ENCODE data around the gene BAX. TPM values are rescaled to one million over a fixed set of nuclear protein-coding genes. Genes with fewer than 3 reads are reported as not detected.

Gene BAX
- total RNA-seq, 1 donor from 2014 or later = 242 TPM

- intact Hi-C loops (cut with micrococcal nuclease) = no loop called here
- Mint-ChIP-seq H3K27me3 (ENCODE audit: low read depth) (no peaks in the 10 kb centered on the region), H3K4me3 (ENCODE audit: low read depth) (no peak overlapping the region), H3K27ac (no peak overlapping the region), H3K9me3 (peaks cover 16% of the 10 kb centered on the region), H3K36me3 (ENCODE audit: low read depth) (no peaks in the 10 kb centered on the region), H3K4me1 (ENCODE audit: low read depth) (no peaks in the 10 kb centered on the region)
- DNase-seq (ENCODE audit: low spot score) = no peak
These were observed 11.6 kb upstream of the BAX start for GRCh38 chr19:48943081-48943480.

GRCh38 chr19:48945415-48945814, 9.3 kb upstream of the BAX start:
- Mint-ChIP-seq H3K9me3 (peaks cover 24% of the 10 kb centered on the region), H3K4me1 (ENCODE audit: low read depth) (no peaks in the 10 kb centered on the region), H3K27ac (no peak overlapping the region), H3K4me3 (ENCODE audit: low read depth) (no peak overlapping the region), H3K36me3 (ENCODE audit: low read depth) (no peaks in the 10 kb centered on the region), H3K27me3 (ENCODE audit: low read depth) (no peaks in the 10 kb centered on the region)
- no peak for DNase-seq (ENCODE audit: low spot score)
- intact Hi-C loops (cut with micrococcal nuclease) = no loop called here

GRCh38 chr19:48945817-48946216, 8.9 kb upstream of the BAX start:
- no peaks in the 10 kb centered on the region for H3K27me3 Mint-ChIP-seq (ENCODE audit: low read depth)
- H3K9me3 Mint-ChIP-seq = peaks cover 24% of the 10 kb centered on the region
- H3K27ac Mint-ChIP-seq = no peak overlapping the region
- no peaks in the 10 kb centered on the region for H3K36me3 Mint-ChIP-seq (ENCODE audit: low read depth)
- no peak overlapping the region for H3K4me3 Mint-ChIP-seq (ENCODE audit: low read depth)
- DNase-seq (ENCODE audit: low spot score) = no peak
- no peaks in the 10 kb centered on the region for H3K4me1 Mint-ChIP-seq (ENCODE audit: low read depth)
- intact Hi-C loops (cut with micrococcal nuclease) = no loop called here

GRCh38 chr19:48946463-48947257, 8.0 kb upstream of the BAX start:
- DNase-seq (ENCODE audit: low spot score) = no peak
- Mint-ChIP-seq H3K4me1 (ENCODE audit: low read depth) (no peaks in the 10 kb centered on the region), H3K4me3 (ENCODE audit: low read depth) (no peak overlapping the region), H3K27me3 (ENCODE audit: low read depth) (no peaks in the 10 kb centered on the region), H3K9me3 (peaks cover 17% of the 10 kb centered on the region), H3K36me3 (ENCODE audit: low read depth) (no peaks in the 10 kb centered on the region), H3K27ac (no peak overlapping the region)
- intact Hi-C loops (cut with micrococcal nuclease) = no loop called here

- Mint-ChIP-seq H3K36me3 (ENCODE audit: low read depth) (no peaks in the 10 kb centered on the region), H3K4me3 (ENCODE audit: low read depth) (no peak overlapping the region), H3K27ac (no peak overlapping the region), H3K9me3 (peaks cover 17% of the 10 kb centered on the region), H3K4me1 (ENCODE audit: low read depth) (no peaks in the 10 kb centered on the region), H3K27me3 (ENCODE audit: low read depth) (no peaks in the 10 kb centered on the region)
- intact Hi-C loops (cut with micrococcal nuclease) = no loop called here
- no peak for DNase-seq (ENCODE audit: low spot score)
These were observed 7.5 kb upstream of the BAX start for GRCh38 chr19:48947258-48947542.

- Mint-ChIP-seq H3K9me3 (peaks cover 17% of the 10 kb centered on the region), H3K4me1 (ENCODE audit: low read depth) (peaks cover 5% of the 10 kb centered on the region), H3K27ac (no peak overlapping the region), H3K27me3 (ENCODE audit: low read depth) (no peaks in the 10 kb centered on the region), H3K4me3 (ENCODE audit: low read depth) (no peak overlapping the region), H3K36me3 (ENCODE audit: low read depth) (peaks cover under 1% of the 10 kb centered on the region)
- intact Hi-C loops (cut with micrococcal nuclease) = no loop called here
- no peak for DNase-seq (ENCODE audit: low spot score)
These were observed 4.5 kb upstream of the BAX start for GRCh38 chr19:48950159-48950558.

GRCh38 chr19:48950830-48951519, 3.7 kb upstream of the BAX start:
- Mint-ChIP-seq H3K36me3 (ENCODE audit: low read depth) (peaks cover 8% of the 10 kb centered on the region), H3K27ac (no peak overlapping the region), H3K4me1 (ENCODE audit: low read depth) (peaks cover 8% of the 10 kb centered on the region), H3K27me3 (ENCODE audit: low read depth) (no peaks in the 10 kb centered on the region), H3K9me3 (peaks cover 17% of the 10 kb centered on the region), H3K4me3 (ENCODE audit: low read depth) (no peak overlapping the region)
- DNase-seq (ENCODE audit: low spot score) = no peak
- intact Hi-C loops (cut with micrococcal nuclease) = no loop called here

- no peaks in the 10 kb centered on the region for H3K27me3 Mint-ChIP-seq (ENCODE audit: low read depth)
- no peak for DNase-seq (ENCODE audit: low spot score)
- peaks cover 8% of the 10 kb centered on the region for H3K9me3 Mint-ChIP-seq
- peaks cover 22% of the 10 kb centered on the region for H3K4me1 Mint-ChIP-seq (ENCODE audit: low read depth)
- no peak overlapping the region for H3K4me3 Mint-ChIP-seq (ENCODE audit: low read depth)
- H3K36me3 Mint-ChIP-seq (ENCODE audit: low read depth) = peaks cover 28% of the 10 kb centered on the region
- intact Hi-C loops (cut with micrococcal nuclease) = no loop called here
- H3K27ac Mint-ChIP-seq = no peak overlapping the region
These were observed 1.5 kb upstream of the BAX start for GRCh38 chr19:48953141-48953540.

- peak overlapping the region; percentile 84 for H3K27ac Mint-ChIP-seq
- H3K27me3 Mint-ChIP-seq (ENCODE audit: low read depth) = no peaks in the 10 kb centered on the region
- no peak for DNase-seq (ENCODE audit: low spot score)
- peaks cover 24% of the 10 kb centered on the region for H3K4me1 Mint-ChIP-seq (ENCODE audit: low read depth)
- H3K4me3 Mint-ChIP-seq (ENCODE audit: low read depth) = peak overlapping the region; percentile 81
- intact Hi-C loops (cut with micrococcal nuclease) = loop anchor here (1.0 kb wide), 1 partner anchor 11 kb away; the partner anchor contains the start of gene FTL
- peaks cover 34% of the 10 kb centered on the region for H3K36me3 Mint-ChIP-seq (ENCODE audit: low read depth)
- H3K9me3 Mint-ChIP-seq = no peaks in the 10 kb centered on the region
These were observed 583 bp upstream of the BAX start for GRCh38 chr19:48953990-48954594.

GRCh38 chr19:48955308-48955958, 758 bp downstream of the BAX start:
- intact Hi-C loops (cut with micrococcal nuclease) = no loop called here
- Mint-ChIP-seq H3K27me3 (ENCODE audit: low read depth) (no peaks in the 10 kb centered on the region), H3K36me3 (ENCODE audit: low read depth) (peaks cover 42% of the 10 kb centered on the region), H3K27ac (peak overlapping the region; percentile 81), H3K4me3 (ENCODE audit: low read depth) (peak overlapping the region; percentile 89), H3K4me1 (ENCODE audit: low read depth) (peaks cover 24% of the 10 kb centered on the region), H3K9me3 (no peaks in the 10 kb centered on the region)
- no peak for DNase-seq (ENCODE audit: low spot score)

- no peaks in the 10 kb centered on the region for H3K27me3 Mint-ChIP-seq (ENCODE audit: low read depth)
- peaks cover 54% of the 10 kb centered on the region for H3K36me3 Mint-ChIP-seq (ENCODE audit: low read depth)
These were observed 3.3 kb downstream of the BAX start for GRCh38 chr19:48958006-48958405.

GRCh38 chr19:48959341-48960239, 4.9 kb downstream of the BAX start:
- H3K27me3 Mint-ChIP-seq (ENCODE audit: low read depth) = no peaks in the 10 kb centered on the region
- H3K9me3 Mint-ChIP-seq = no peaks in the 10 kb centered on the region
- intact Hi-C loops (cut with micrococcal nuclease) = no loop called here
- no peak overlapping the region for H3K27ac Mint-ChIP-seq
- no peak for DNase-seq (ENCODE audit: low spot score)
- no peak overlapping the region for H3K4me3 Mint-ChIP-seq (ENCODE audit: low read depth)
- peaks cover 58% of the 10 kb centered on the region for H3K36me3 Mint-ChIP-seq (ENCODE audit: low read depth)
- H3K4me1 Mint-ChIP-seq (ENCODE audit: low read depth) = peaks cover 51% of the 10 kb centered on the region

More at GRCh38 chr19:48958006-48958405, 3.3 kb downstream of the BAX start:
- DNase-seq (ENCODE audit: low spot score) = no peak
- intact Hi-C loops (cut with micrococcal nuclease) = no loop called here
- Mint-ChIP-seq H3K4me3 (ENCODE audit: low read depth) (no peak overlapping the region), H3K9me3 (no peaks in the 10 kb centered on the region), H3K4me1 (ENCODE audit: low read depth) (peaks cover 40% of the 10 kb centered on the region), H3K27ac (peak overlapping the region; percentile 38)
